ENCODE data around the gene HCAR3. TPM values are rescaled to one million over a fixed set of nuclear protein-coding genes. Genes with fewer than 3 reads are reported as not detected.

Gene HCAR3
- total and polyA plus RNA-seq, 2 of the 13 experiments (the other 11 are each of a cell fraction or from before 2014, with no cell fraction given): 0.11 to 12.8 TPM

DNA sequence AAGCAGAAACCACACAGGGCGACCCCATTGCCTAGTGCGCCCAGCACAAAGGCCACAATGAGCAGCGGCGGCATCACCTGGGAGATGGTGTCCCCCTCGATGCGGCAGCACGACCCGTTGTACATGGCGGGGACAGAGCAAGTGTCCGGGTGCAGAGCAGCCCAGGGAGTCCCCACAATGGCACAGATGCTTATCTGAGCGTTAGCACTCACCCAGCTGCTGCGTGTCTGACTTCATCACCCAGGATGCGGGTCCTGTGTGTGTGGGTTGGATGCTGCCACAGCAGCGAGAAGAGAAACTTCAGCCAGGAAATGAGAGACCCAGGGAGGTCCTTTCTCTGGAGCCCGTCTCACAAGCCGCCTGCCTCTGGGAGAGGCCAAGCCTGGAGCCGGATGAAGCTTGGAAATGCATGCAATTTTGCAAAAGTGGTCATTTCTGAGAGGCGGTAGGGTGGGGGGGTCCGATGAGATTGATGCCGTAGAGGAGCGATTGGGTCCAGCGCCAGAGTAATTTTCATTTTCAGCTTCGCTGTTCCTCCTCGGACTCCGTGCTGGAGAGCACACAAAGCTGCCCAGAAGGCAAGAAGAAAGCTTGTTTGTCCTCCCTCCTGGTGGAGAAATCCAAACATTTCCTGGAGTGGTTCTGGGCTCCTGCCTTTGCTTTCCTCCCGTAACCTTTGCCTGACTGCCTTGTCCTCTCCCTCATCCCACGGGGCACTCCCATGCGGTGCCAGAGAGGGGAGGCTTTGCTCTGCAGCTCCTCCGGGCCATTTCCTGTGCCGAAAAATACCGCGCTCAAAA is 13.8 kb upstream of the HCAR3 start, which contains the start of gene HCAR1 (continued):
- TF ChIP-seq NCOA2 (CRISPR knock-in tag; IDR thresholded peaks at IDR 0.05) (no peak), SKI (IDR thresholded peaks at IDR 0.05; ENCODE audit: partially characterized antibody) (no peak), ZSCAN22 (CRISPR knock-in tag; IDR thresholded peaks at IDR 0.05) (no peak), MXI1 (IDR thresholded peaks at IDR 0.05; ENCODE audit: borderline replicate concordance, low read depth, low read length) (no peak), ZNF253 (CRISPR knock-in tag; IDR thresholded peaks at IDR 0.05; ENCODE audit: borderline replicate concordance) (no peak), NKX3-1 (CRISPR knock-in tag; IDR thresholded peaks at IDR 0.05) (no peak), SMAD1 (CRISPR knock-in tag; IDR thresholded peaks at IDR 0.05; ENCODE audit: borderline replicate concordance, low read depth) (no peak), TCF12 (IDR thresholded peaks at IDR 0.05) (no peak), TCF12 (CRISPR knock-in tag; IDR thresholded peaks at IDR 0.05) (no peak), KLF11 (CRISPR knock-in tag; IDR thresholded peaks at IDR 0.05) (0 out of 2 replicates have a peak, but pooled peaks have one; percentile 38), MTA3 (CRISPR knock-in tag; IDR thresholded peaks at IDR 0.05) (no peak)
- TF ChIP-seq, protein P1, sequence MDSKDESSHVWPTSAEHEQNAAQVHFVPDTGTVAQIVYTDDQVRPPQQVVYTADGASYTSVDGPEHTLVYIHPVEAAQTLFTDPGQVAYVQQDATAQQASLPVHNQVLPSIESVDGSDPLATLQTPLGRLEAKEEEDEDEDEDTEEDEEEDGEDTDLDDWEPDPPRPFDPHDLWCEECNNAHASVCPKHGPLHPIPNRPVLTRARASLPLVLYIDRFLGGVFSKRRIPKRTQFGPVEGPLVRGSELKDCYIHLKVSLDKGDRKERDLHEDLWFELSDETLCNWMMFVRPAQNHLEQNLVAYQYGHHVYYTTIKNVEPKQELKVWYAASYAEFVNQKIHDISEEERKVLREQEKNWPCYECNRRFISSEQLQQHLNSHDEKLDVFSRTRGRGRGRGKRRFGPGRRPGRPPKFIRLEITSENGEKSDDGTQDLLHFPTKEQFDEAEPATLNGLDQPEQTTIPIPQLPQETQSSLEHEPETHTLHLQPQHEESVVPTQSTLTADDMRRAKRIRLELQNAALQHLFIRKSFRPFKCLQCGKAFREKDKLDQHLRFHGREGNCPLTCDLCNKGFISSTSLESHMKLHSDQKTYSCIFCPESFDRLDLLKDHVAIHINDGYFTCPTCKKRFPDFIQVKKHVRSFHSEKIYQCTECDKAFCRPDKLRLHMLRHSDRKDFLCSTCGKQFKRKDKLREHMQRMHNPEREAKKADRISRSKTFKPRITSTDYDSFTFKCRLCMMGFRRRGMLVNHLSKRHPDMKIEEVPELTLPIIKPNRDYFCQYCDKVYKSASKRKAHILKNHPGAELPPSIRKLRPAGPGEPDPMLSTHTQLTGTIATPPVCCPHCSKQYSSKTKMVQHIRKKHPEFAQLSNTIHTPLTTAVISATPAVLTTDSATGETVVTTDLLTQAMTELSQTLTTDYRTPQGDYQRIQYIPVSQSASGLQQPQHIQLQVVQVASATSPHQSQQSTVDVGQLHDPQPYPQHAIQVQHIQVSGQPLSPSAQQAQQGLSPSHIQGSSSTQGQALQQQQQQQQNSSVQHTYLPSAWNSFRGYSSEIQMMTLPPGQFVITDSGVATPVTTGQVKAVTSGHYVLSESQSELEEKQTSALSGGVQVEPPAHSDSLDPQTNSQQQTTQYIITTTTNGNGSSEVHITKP (CRISPR knock-in tag; IDR thresholded peaks at IDR 0.05; ENCODE audit: low read depth): peak; percentile 94
- TF ChIP-seq, protein P2, sequence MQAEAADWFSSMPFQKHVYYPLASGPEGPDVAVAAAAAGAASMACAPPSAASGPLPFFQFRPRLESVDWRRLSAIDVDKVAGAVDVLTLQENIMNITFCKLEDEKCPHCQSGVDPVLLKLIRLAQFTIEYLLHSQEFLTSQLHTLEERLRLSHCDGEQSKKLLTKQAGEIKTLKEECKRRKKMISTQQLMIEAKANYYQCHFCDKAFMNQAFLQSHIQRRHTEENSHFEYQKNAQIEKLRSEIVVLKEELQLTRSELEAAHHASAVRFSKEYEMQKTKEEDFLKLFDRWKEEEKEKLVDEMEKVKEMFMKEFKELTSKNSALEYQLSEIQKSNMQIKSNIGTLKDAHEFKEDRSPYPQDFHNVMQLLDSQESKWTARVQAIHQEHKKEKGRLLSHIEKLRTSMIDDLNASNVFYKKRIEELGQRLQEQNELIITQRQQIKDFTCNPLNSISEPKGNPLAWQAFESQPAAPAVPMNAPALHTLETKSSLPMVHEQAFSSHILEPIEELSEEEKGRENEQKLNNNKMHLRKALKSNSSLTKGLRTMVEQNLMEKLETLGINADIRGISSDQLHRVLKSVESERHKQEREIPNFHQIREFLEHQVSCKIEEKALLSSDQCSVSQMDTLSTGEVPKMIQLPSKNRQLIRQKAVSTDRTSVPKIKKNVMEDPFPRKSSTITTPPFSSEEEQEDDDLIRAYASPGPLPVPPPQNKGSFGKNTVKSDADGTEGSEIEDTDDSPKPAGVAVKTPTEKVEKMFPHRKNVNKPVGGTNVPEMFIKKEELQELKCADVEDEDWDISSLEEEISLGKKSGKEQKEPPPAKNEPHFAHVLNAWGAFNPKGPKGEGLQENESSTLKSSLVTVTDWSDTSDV (CRISPR knock-in tag; IDR thresholded peaks at IDR 0.05): no peak
- TF ChIP-seq, protein P3, sequence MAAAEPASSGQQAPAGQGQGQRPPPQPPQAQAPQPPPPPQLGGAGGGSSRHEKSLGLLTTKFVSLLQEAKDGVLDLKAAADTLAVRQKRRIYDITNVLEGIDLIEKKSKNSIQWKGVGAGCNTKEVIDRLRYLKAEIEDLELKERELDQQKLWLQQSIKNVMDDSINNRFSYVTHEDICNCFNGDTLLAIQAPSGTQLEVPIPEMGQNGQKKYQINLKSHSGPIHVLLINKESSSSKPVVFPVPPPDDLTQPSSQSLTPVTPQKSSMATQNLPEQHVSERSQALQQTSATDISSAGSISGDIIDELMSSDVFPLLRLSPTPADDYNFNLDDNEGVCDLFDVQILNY (CRISPR knock-in tag; conservative IDR thresholded peaks at IDR 0.05): no peak
